PC-9 (cell line): ENCODE measurements around the gene LRRC7. TPM values are rescaled to one million over a fixed set of nuclear protein-coding genes. Genes with fewer than 3 reads are reported as not detected.
"Not testable (repeated sequence)": the region's sequence is repeated elsewhere in the genome, so short reads cannot be mapped to it uniquely, and the experiment has no call there.

ENCODE experiments used
- BruUV-seq: library from RNA; stranded (reverse); fragments of 400-500 nt; replicated peaks from 2 replicates; lab custom pipeline; 2021; lab: Mats Ljungman, UMichigan
- CTCF ChIA-PET: fragments of 300-600 bp; sonication (Branson Sonifier 250); formaldehyde crosslinking; loops from one replicate; lab custom pipeline; 2022; ENCODE audit warnings: antibody characterized with exemption; lab: Charles Lee
- POLR2A ChIA-PET: fragments of 300-600 bp; sonication (Branson Sonifier 250); formaldehyde crosslinking; loops from one replicate; lab custom pipeline; 2022; ENCODE audit warnings: antibody characterized with exemption; ENCODE audit not compliant: unreplicated experiment; lab: Charles Lee
- DNase-seq, 2 experiments: peaks; one replicate each; pipeline versions ENCODE4 v3.0.0 to v3.0.0-alpha.2; 2015 to 2022; ENCODE audit warnings: mixed read lengths in 1 of 2
- H2AFZ ChIP-seq: fragments of 200-600 bp; sonication (generic); 2 replicates; pipeline ENCODE4 v1.8.1; 2017; ENCODE audit warnings: antibody characterized with exemption
- H3F3A ChIP-seq: fragments of 200-600 bp; sonication (generic); 2 replicates; pipeline ENCODE4 v1.8.1; 2017; ENCODE audit warnings: antibody characterized with exemption, mild to moderate bottlenecking, low read depth; ENCODE audit not compliant: insufficient read depth
- H3K27ac ChIP-seq: fragments of 200-600 bp; sonication (generic); 2 replicates; pipeline ENCODE4 v1.6.1; 2016; ENCODE audit warnings: mixed run types
- H3K27me3 ChIP-seq: fragments of 200-600 bp; sonication (generic); 2 replicates; pipeline ENCODE4 v1.6.1; 2016; ENCODE audit warnings: low read depth, mixed run types; ENCODE audit not compliant: insufficient read depth
- H3K36me3 ChIP-seq: fragments of 200-600 bp; sonication (generic); 2 replicates; pipeline ENCODE4 v1.6.1; 2016; ENCODE audit warnings: low read depth, mixed run types
- H3K4me1 ChIP-seq: fragments of 200-600 bp; sonication (generic); replicated peaks from 2 replicates; pipeline ENCODE4 v1.6.1; 2016; ENCODE audit warnings: mixed run types; ENCODE audit not compliant: insufficient read depth
- H3K4me2 ChIP-seq: fragments of 200-600 bp; sonication (generic); 2 replicates; pipeline ENCODE4 v1.6.1; 2017; ENCODE audit warnings: mixed run types
- H3K4me3 ChIP-seq: fragments of 200-600 bp; sonication (generic); 2 replicates; pipeline ENCODE4 v1.6.1; 2016; ENCODE audit warnings: mixed run types
- H3K79me2 ChIP-seq: fragments of 200-600 bp; sonication (generic); 2 replicates; pipeline ENCODE4 v1.6.1; 2017; ENCODE audit warnings: low read depth, mixed run types
- H3K9me2 ChIP-seq: fragments of 200-600 bp; sonication (generic); 2 replicates; pipeline ENCODE4 v1.8.1; 2017; ENCODE audit warnings: mild to moderate bottlenecking; ENCODE audit not compliant: insufficient read depth
- H3K9me3 ChIP-seq: fragments of 200-600 bp; sonication (generic); 2 replicates; pipeline ENCODE4 v1.8.1; 2016; ENCODE audit warnings: low read depth; ENCODE audit not compliant: insufficient read depth
- H4K20me1 ChIP-seq: fragments of 200-600 bp; sonication (generic); 2 replicates; pipeline ENCODE4 v1.8.1; 2017; ENCODE audit not compliant: insufficient read depth
- CTCF ChIP-seq: fragments of 200-600 bp; sonication (generic); conservative IDR thresholded peaks from 2 replicates; pipeline ENCODE4 v1.6.1; 2017; ENCODE audit warnings: mixed run types, antibody characterized with exemption, mild to moderate bottlenecking, moderate library complexity
- EZH2 ChIP-seq: fragments of 200-600 bp; sonication (generic); IDR thresholded peaks from 2 replicates; pipeline ENCODE4 v1.8.0; 2017; ENCODE audit warnings: antibody characterized with exemption, low read depth
- intact Hi-C: fragments of 100-400 bp; cut with micrococcal nuclease; formaldehyde crosslinking; loops from one replicate; pipeline ENCODE4 v1.10.0; 2022; ENCODE audit not compliant: unreplicated experiment
- total RNA-seq: library from RNA; stranded (reverse); gene quantifications from 2 replicates; pipeline ENCODE4 v1.2.3, GENCODE V29; 2021

LRRC7 gene
- total RNA-seq, 1 experiment from 2014 or later = not detected

DNA sequence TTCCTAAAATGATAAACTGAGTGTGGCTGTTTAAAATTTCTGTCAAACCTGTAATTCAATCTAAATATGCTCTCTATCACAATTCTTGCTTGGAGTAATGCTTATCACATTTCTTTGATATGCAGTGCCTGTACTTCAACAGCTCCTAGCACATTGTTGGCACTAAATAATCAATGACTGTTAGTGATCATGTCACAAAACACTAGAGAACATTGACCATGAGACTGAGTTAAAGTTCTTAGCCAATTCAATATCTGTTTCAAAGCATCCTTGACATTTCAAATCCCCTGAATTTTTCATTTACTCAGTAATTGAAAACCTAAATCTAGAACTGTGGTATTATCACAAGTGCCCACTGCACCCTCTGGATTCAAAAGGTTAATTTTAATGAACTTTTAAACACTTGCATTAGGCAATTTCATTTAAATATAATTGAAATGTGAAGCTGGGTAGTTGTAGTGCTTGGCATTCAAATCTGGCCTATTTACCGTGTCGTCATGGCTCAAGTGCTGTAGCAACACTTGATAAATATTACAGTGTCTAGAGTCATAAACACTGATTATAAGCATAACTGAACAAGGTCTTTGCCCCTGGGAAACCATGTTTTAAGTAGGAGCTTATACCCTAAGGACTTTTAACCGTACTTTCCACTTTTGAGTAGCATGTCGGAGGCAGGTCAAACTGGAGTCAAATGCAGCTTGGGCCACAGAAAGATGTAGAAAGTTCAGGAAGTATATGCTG, 143.6 kb downstream of the LRRC7 start:
- Histone ChIP-seq H3K4me2 (no peak overlapping the region), H3K9me2 (no peaks in the 10 kb centered on the region), H3K79me2 (no peaks in the 10 kb centered on the region), H3K36me3 (no peaks in the 10 kb centered on the region), H3K4me1 (no peaks in the 10 kb centered on the region), H3K27ac (no peak overlapping the region), H3K9me3 (no peaks in the 10 kb centered on the region), H3K27me3 (no peaks in the 10 kb centered on the region), H4K20me1 (no peaks in the 10 kb centered on the region), H3K4me3 (no peak overlapping the region), H3F3A (no peaks in the 10 kb centered on the region), H2AFZ (no peak overlapping the region)
- TF ChIP-seq CTCF (no peak), EZH2 (no peak)
- POLR2A ChIA-PET = no interaction called here
- BruUV-seq = no TSS peak
- intact Hi-C loops = no loop called here
- CTCF ChIA-PET = no interaction called here
- DNase-seq = no peak

DNA sequence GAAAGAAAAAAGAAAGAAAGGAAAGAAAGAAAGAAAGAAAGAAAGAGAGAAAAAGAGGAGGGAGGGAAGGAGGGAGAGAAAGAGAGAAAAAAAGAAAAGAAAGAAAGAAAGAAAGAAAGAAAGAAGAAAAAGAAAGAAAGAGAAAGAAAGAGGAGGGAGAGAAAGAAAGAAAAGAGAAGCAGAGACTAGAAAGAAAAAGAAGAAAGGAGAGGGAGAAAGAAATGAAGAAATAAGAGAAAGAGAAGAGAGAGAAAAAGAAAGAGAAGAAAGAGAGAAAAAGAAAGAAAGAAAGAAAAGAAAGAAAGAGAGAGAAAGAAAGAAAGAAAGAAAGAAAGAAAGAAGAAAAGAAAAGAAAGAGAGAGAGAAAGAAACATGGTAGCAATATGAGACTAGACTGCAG, 150.1 kb downstream of the LRRC7 start:
- intact Hi-C loops, H3K79me2 ChIP-seq, H3K4me3 ChIP-seq, H2AFZ ChIP-seq, DNase-seq, H3K4me2 ChIP-seq, BruUV-seq, H3K27ac ChIP-seq, H3K36me3 ChIP-seq, H3K27me3 ChIP-seq, POLR2A ChIA-PET, H4K20me1 ChIP-seq, H3K4me1 ChIP-seq, CTCF ChIA-PET, H3K9me2 ChIP-seq, H3F3A ChIP-seq, H3K9me3 ChIP-seq: not testable (repeated sequence)

DNA sequence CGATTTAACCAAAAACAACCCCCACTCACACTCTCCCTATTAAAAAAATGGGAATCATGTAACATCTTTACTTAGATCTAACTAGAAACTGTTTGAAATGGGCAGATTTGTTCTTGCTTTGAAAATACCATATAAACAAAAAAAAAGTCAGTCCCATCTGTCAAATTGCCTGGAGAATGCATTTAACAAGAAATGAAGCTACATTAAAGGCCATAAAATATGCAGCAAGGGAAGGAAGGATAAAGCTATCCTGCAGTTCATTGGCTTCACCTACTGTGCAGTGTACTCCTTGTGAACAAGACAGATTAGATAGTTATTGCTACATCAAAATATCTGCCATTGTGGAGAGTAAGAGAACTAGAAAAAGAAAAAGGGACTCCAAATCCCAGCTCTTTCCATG, 160.5 kb downstream of the LRRC7 start:
- Histone ChIP-seq H3K4me2 (no peak overlapping the region), H3K36me3 (no peaks in the 10 kb centered on the region), H3K27me3 (no peaks in the 10 kb centered on the region), H3K9me3 (no peaks in the 10 kb centered on the region), H3K79me2 (no peaks in the 10 kb centered on the region), H3K27ac (no peak overlapping the region), H3K9me2 (no peaks in the 10 kb centered on the region), H3K4me1 (no peaks in the 10 kb centered on the region), H4K20me1 (no peaks in the 10 kb centered on the region), H3F3A (no peaks in the 10 kb centered on the region), H2AFZ (no peak overlapping the region), H3K4me3 (no peak overlapping the region)
- DNase-seq = no peak
- ChIA-PET CTCF (no interaction called here), POLR2A (interaction anchor here (0.7 kb wide), 1 partner anchor 1379 kb away, joined by 3 read pairs; no protein-coding TSS in a partner anchor)
- intact Hi-C loops = no loop called here
- BruUV-seq = no TSS peak
- TF ChIP-seq CTCF (no peak), EZH2 (no peak)

DNA sequence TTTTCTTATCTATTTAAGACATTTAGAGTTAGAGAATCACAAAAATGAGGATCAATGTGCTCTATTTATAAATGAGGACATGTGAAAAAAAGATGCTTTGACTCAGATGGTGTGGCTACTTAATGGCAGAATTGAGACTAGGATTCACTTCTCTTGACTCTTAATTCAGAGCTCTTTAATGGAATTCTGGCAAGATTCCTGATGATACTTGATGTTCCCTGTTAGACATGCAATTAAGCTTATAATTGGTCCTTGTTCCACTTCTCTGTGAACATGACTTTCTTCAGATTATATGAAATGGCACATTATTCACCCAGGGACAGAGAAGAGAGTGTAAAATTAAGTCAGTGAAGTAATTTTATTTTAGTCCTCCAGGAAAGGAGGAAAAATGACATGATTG, 165.3 kb downstream of the LRRC7 start:
- no peaks in the 10 kb centered on the region for H4K20me1 ChIP-seq
- BruUV-seq = no TSS peak
- H3K4me1 ChIP-seq = no peaks in the 10 kb centered on the region
- no peaks in the 10 kb centered on the region for H3K9me2 ChIP-seq
- H3K4me2 ChIP-seq = no peak overlapping the region
- CTCF ChIA-PET = no interaction called here
- no peaks in the 10 kb centered on the region for H3K79me2 ChIP-seq
- no peaks in the 10 kb centered on the region for H3K36me3 ChIP-seq
- no peaks in the 10 kb centered on the region for H3K9me3 ChIP-seq
- H3F3A ChIP-seq = no peaks in the 10 kb centered on the region
- no peaks in the 10 kb centered on the region for H3K27me3 ChIP-seq
- no peak for TF ChIP-seq CTCF
- TF ChIP-seq EZH2 = no peak
- intact Hi-C loops = loop anchor here (10.0 kb wide), 2 partner anchors 1128 to 1388 kb away; no protein-coding TSS in a partner anchor
- no peak overlapping the region for H2AFZ ChIP-seq
- POLR2A ChIA-PET = no interaction called here
- H3K4me3 ChIP-seq = no peak overlapping the region
- DNase-seq = no peak
- H3K27ac ChIP-seq = no peak overlapping the region
